Sciatic nerve (tissue), 1 donor: Measurements from ENCODE around the gene ORC5. TPM values are rescaled to one million over a fixed set of nuclear protein-coding genes. Genes with fewer than 3 reads are reported as not detected.

Experiments used
- total RNA-seq: library from RNA; stranded (reverse); fragmentation: NEBNext Ultra II Directional; extraction: Animal tissue kit (Norgen Biotek cat#: 25700); gene quantifications from one replicate; pipeline ENCODE4 v1.2.1, GENCODE V29; 2021
- donor health status: DM: no; HTN: no; CAD: no.

ORC5 gene
- total RNA-seq, 1 donor from 2014 or later = 21.4 TPM

Other genes starting within 250 kb of the ORC5 start
- 168 TPM for gene RELN, start 218.4 kb downstream of the ORC5 start, total RNA-seq
- gene LHFPL3, start 120.6 kb upstream of the ORC5 start, total RNA-seq = not detected